GM21529 (cell line): Measurements from ENCODE around the gene OR7D2.
"Not testable (repeated sequence)": the region's sequence is repeated elsewhere in the genome, so short reads cannot be mapped to it uniquely, and the experiment has no call there.

Experiments used
- ATAC-seq: cut with Tn5 transposase; IDR thresholded peaks from one replicate; pipeline ENCODE4 v1.9.1; 2021; ENCODE audit not compliant: unreplicated experiment

The OR7D2 gene

DNA sequence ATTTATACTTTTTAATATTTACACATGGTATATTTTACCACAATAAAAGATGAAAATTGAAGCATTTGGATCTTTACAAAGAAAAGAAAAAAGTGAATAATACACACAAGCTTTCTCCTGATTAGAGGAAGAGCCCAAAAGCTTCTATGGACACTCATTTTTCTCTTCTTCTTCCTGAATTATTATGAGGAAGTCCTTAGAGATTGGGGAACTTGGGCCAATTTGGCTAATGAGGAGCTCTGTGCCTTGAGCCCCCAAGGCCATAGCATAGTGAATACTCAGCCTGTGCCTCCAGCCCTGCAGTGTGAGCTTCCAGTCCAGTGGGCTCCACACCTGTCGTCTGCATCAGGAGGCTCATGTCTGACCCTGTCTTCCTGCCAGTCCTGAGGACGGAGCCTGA, 19.3 kb downstream of the OR7D2 start:
- not testable (repeated sequence) for ATAC-seq

DNA sequence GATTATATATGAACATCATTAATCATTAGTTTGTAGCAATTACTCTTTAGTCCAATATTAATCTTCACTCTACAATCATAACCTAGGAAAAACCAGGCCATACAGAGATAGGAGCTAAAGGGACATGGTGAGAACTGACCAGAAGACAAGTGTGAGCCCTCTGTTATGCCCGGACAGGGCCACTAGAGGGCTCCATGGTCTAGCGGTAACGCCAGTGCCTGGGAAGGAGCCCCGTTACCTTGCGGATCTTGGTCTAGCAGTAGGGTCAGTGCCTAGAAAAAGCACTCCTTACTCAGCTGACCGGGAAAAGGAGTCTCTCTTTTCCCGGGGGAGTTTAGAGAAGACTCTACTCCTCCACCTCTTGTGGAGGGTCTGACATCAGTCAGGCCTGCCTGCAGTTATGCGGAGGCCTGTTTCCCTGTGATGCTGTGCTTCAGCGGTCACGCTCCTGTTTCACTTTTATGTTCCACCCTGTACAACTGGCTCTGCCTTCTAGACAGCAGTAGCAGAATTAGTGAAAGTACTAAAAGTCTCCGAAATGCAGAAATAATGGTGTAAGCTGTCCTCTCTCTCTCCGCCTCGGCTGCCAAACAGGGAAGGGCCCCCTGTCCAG, 26.8 kb downstream of the OR7D2 start:
- no peak for ATAC-seq

DNA sequence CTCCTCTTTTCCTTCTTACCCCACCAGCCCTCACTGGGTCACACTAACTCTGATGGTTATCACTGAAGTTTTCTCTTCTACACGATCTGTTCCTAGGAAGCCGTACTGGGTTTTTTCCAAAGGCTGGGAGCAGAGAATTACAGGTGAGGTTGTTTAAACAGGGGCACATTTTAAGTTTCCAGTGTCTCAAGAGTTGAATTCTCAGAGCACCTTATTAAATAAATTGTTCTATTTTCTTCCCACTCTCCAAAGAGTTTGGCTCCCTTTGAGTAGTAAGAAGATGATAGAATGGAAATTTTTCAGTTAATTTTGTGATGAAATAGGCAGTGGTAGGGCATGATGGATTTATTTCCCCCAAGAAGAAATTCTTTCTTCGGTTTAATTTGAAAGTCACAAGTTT, 40.7 kb downstream of the OR7D2 start, which contains the start of gene OR7D4:
Gene OR7D4, minus strand, starts transcription at position 101 of the 400 bp plus-strand sequence. CDS start 4,752 bp downstream, outside the sequence.
- ATAC-seq: no peak
